ENCODE data around the gene C14orf180. TPM values are rescaled to one million over a fixed set of nuclear protein-coding genes. Genes with fewer than 3 reads are reported as not detected.

Gene C14orf180
- total RNA-seq, 1 donor from 2014 or later, result not detected

- H3K4me1 Mint-ChIP-seq (ENCODE audit: low read depth), result no peaks in the 10 kb centered on the region
- no peak overlapping the region for H3K27ac Mint-ChIP-seq
- no peaks in the 10 kb centered on the region for H3K9me3 Mint-ChIP-seq (ENCODE audit: low read depth)
- H3K4me3 Mint-ChIP-seq (ENCODE audit: low read depth), result no peak overlapping the region
- no peak for TF ChIP-seq CTCF (IDR thresholded peaks at IDR 0.05; ENCODE audit: unreplicated experiment)
- DNase-seq (ENCODE audit: low spot score, unreplicated experiment), result no peak
- H3K36me3 Mint-ChIP-seq (ENCODE audit: insufficient read depth), result no peaks in the 10 kb centered on the region
- H3K27me3 Mint-ChIP-seq, result peaks cover 30% of the 10 kb centered on the region
Observed at GRCh38 chr14:104545151-104545941, 34.2 kb upstream of the C14orf180 start.

GRCh38 chr14:104545942-104546501, 33.5 kb upstream of the C14orf180 start:
- peaks cover 37% of the 10 kb centered on the region for H3K27me3 Mint-ChIP-seq

GRCh38 chr14:104546591-104547309, 32.8 kb upstream of the C14orf180 start:
- Mint-ChIP-seq H3K9me3 (ENCODE audit: low read depth) (no peaks in the 10 kb centered on the region), H3K27ac (no peak overlapping the region), H3K36me3 (ENCODE audit: insufficient read depth) (no peaks in the 10 kb centered on the region), H3K27me3 (peaks cover 38% of the 10 kb centered on the region), H3K4me1 (ENCODE audit: low read depth) (no peaks in the 10 kb centered on the region), H3K4me3 (ENCODE audit: low read depth) (no peak overlapping the region)
- DNase-seq (ENCODE audit: low spot score, unreplicated experiment), result no peak
- TF ChIP-seq CTCF (IDR thresholded peaks at IDR 0.05; ENCODE audit: unreplicated experiment), result no peak

More at GRCh38 chr14:104545942-104546501, 33.5 kb upstream of the C14orf180 start:
- no peak overlapping the region for H3K27ac Mint-ChIP-seq
- no peak for DNase-seq (ENCODE audit: low spot score, unreplicated experiment)
- H3K9me3 Mint-ChIP-seq (ENCODE audit: low read depth), result no peaks in the 10 kb centered on the region
- no peaks in the 10 kb centered on the region for H3K36me3 Mint-ChIP-seq (ENCODE audit: insufficient read depth)
- TF ChIP-seq CTCF (IDR thresholded peaks at IDR 0.05; ENCODE audit: unreplicated experiment), result no peak
- H3K4me3 Mint-ChIP-seq (ENCODE audit: low read depth), result no peak overlapping the region
- no peaks in the 10 kb centered on the region for H3K4me1 Mint-ChIP-seq (ENCODE audit: low read depth)

GRCh38 chr14:104547310-104547997, 32.1 kb upstream of the C14orf180 start:
- H3K9me3 Mint-ChIP-seq (ENCODE audit: low read depth), result no peaks in the 10 kb centered on the region
- no peak overlapping the region for H3K27ac Mint-ChIP-seq
- no peak overlapping the region for H3K4me3 Mint-ChIP-seq (ENCODE audit: low read depth)
- H3K27me3 Mint-ChIP-seq, result peaks cover 34% of the 10 kb centered on the region
- no peak for DNase-seq (ENCODE audit: low spot score, unreplicated experiment)
- no peaks in the 10 kb centered on the region for H3K36me3 Mint-ChIP-seq (ENCODE audit: insufficient read depth)
- H3K4me1 Mint-ChIP-seq (ENCODE audit: low read depth), result no peaks in the 10 kb centered on the region
- no peak for TF ChIP-seq CTCF (IDR thresholded peaks at IDR 0.05; ENCODE audit: unreplicated experiment)
